HepG2 (cell line): ENCODE measurements around the gene RPS6KA3. TPM values are rescaled to one million over a fixed set of nuclear protein-coding genes. Genes with fewer than 3 reads are reported as not detected.

Experiments
- ATAC-seq: fragments of 200-7000 bp; cut with Tn5 transposase; 3 replicates; pipeline ENCODE4 v1.9.1; 2020; ENCODE audit warnings: mild to moderate bottlenecking, moderate library complexity
- BruUV-seq: library from RNA; stranded (reverse); fragments of 400-500 nt; replicated peaks from 2 replicates; lab custom pipeline; 2021; lab: Mats Ljungman, UMichigan
- CTCF ChIA-PET: fragments of 300-600 bp; formaldehyde crosslinking; extraction: SDS; loops from one replicate; lab custom pipeline; 2021; ENCODE audit warnings: low total read pairs, inconsistent platforms, low intra/inter-chr PET ratio; lab: Yijun Ruan, JAX
- POLR2A ChIA-PET: fragments of 350-600 bp; sonication (Branson Sonifier 250); formaldehyde crosslinking; loops from one replicate; lab custom pipeline; 2020; ENCODE audit warnings: antibody characterized with exemption, inconsistent platforms; lab: Yijun Ruan, JAX
- DNase-seq: peaks from one replicate; pipeline ENCODE4 v3.0.0-alpha.2; 2015; ENCODE audit warnings: low spot score
- FAIRE-seq: peaks from 3 replicates; lab custom pipeline; 2011; peaks lifted over from hg19 to GRCh38; lab: Jason Lieb, UNC
- H2AFZ ChIP-seq: one replicate; pipeline ENCODE4 v1.6.1; 2011; ENCODE audit warnings: low read length, inconsistent platforms
- H3K27ac ChIP-seq: fragments of 300-600 bp; 3 replicates; pipeline ENCODE4 v1.8.0; 2011; ENCODE audit warnings: mixed run types, mild to moderate bottlenecking, mixed read lengths, low read length, inconsistent platforms; ENCODE audit not compliant: insufficient read depth; ENCODE audit errors: extremely low read length
- H3K27me3 ChIP-seq, 2 experiments: fragments of 200-600 bp in 1 of 2; 2 replicates in 1 of 2; 3 replicates in 1 of 2; pipeline versions ENCODE4 v1.6.0 to v1.8.0; 2011; ENCODE audit warnings: low read length in 2 of 2, mild to moderate bottlenecking in 2 of 2, moderate library complexity in 2 of 2, inconsistent platforms in 1 of 2; ENCODE audit not compliant: insufficient read depth in 2 of 2, control insufficient read depth in 1 of 2
- H3K36me3 ChIP-seq, 2 experiments: fragments of 200-600 bp in 1 of 2; replicated peaks in 1 of 2; 2 replicates in 1 of 2; 3 replicates in 1 of 2; pipeline versions ENCODE4 v1.5.1 to v1.8.0; 2011; ENCODE audit warnings: low read length in 2 of 2, inconsistent platforms in 1 of 2; ENCODE audit not compliant: insufficient read depth in 2 of 2, control insufficient read depth in 1 of 2
- H3K4me1 ChIP-seq: 2 replicates; pipeline ENCODE4 v1.5.1; 2012; ENCODE audit warnings: low read length, inconsistent platforms; ENCODE audit not compliant: insufficient read depth
- H3K4me2 ChIP-seq: 2 replicates; pipeline ENCODE4 v1.6.0; 2011; ENCODE audit warnings: low read depth, low read length, inconsistent platforms
- H3K4me3 ChIP-seq, 3 experiments: fragments of 200-600 bp in 1 of 3; sonication (generic), shearing (Covaris generic) in 1 of 3; replicated peaks in 1 of 3; 2 replicates each; pipeline ENCODE4 v1.5.1; 2011 to 2016; ENCODE audit warnings: low read length in 3 of 3, inconsistent platforms in 2 of 3, low read depth in 2 of 3, mild to moderate bottlenecking in 2 of 3, control low read depth in 1 of 3, mixed read lengths in 1 of 3; ENCODE audit not compliant: insufficient read depth in 1 of 3
- H3K79me2 ChIP-seq: one replicate; pipeline ENCODE4 v1.6.1; 2011; ENCODE audit warnings: low read length, inconsistent platforms; ENCODE audit not compliant: insufficient read depth
- H3K9ac ChIP-seq: 2 replicates; pipeline ENCODE4 v1.6.0; 2011; ENCODE audit warnings: mild to moderate bottlenecking, low read depth, low read length, inconsistent platforms; ENCODE audit not compliant: insufficient read depth
- H3K9me3 ChIP-seq: 2 replicates; pipeline ENCODE4 v1.5.1; 2012; ENCODE audit warnings: mild to moderate bottlenecking, low read length
- H4K20me1 ChIP-seq: 2 replicates; pipeline ENCODE4 v1.6.0; 2011; ENCODE audit warnings: inconsistent platforms, mild to moderate bottlenecking, low read length, moderate library complexity; ENCODE audit not compliant: insufficient read depth
- CCAR2 ChIP-seq: fragments of 200-400 bp; formaldehyde crosslinking; optimal IDR thresholded peaks from 2 replicates; pipeline ENCODE3; 2018; ENCODE audit warnings: low read depth, mild to moderate bottlenecking, low read length, moderate library complexity
- HDAC6 ChIP-seq: fragments of 200-600 bp; sonication (generic); IDR thresholded peaks from 2 replicates; pipeline ENCODE4 v1.7.0; 2017; ENCODE audit warnings: mild to moderate bottlenecking, antibody characterized with exemption, low read length, low read depth
- IRX3 ChIP-seq: sonication (generic); formaldehyde crosslinking; IDR thresholded peaks from 2 replicates; pipeline ENCODE4 v1.8.1; 2023; ENCODE audit warnings: mild to moderate bottlenecking, low read depth, missing genetic modification reagents, borderline replicate concordance
- MTF1 ChIP-seq: sonication (generic); formaldehyde crosslinking; IDR thresholded peaks from 2 replicates; pipeline ENCODE4 v1.5.0; 2020; ENCODE audit warnings: missing genetic modification reagents
- POLR2A ChIP-seq, 2 experiments: IDR thresholded peaks; 2 replicates each; pipeline ENCODE4 v1.6.1; 2011; ENCODE audit warnings: low read depth in 2 of 2, low read length in 2 of 2, mild to moderate bottlenecking in 1 of 2, moderate library complexity in 1 of 2; ENCODE audit not compliant: insufficient read depth in 1 of 2
- PTBP1 ChIP-seq: fragments of 200-400 bp; formaldehyde crosslinking; IDR thresholded peaks from 2 replicates; pipeline ENCODE4 v1.6.1; 2018; ENCODE audit warnings: low read length, low read depth; ENCODE audit not compliant: poor library complexity, severe bottlenecking
- U2AF2 ChIP-seq: fragments of 200-400 bp; formaldehyde crosslinking; IDR thresholded peaks from 2 replicates; pipeline ENCODE4 v1.6.1; 2017; ENCODE audit warnings: low read depth, mild to moderate bottlenecking, low read length
- ZNF143 ChIP-seq: sonication (generic); formaldehyde crosslinking; IDR thresholded peaks from 2 replicates; pipeline ENCODE4 v1.4.0; 2020; ENCODE audit warnings: missing genetic modification reagents
- WGBS: methylation state at CpG from one replicate; pipeline ENCODE4 v1.1.6; 2017; ENCODE audit warnings: low lambda C conversion rate; 5-methylcytosine and 5-hydroxymethylcytosine counted together
- in situ Hi-C: cut with HindIII; loops from 2 replicates; pipeline ENCODE4 v1.10.0; 2017; ENCODE audit warnings: low pct_unique_long_range_greater_than_20kb; ENCODE audit not compliant: extremely low pct_ligation_motif_present
- intact Hi-C: fragments of 100-400 bp; cut with micrococcal nuclease; formaldehyde crosslinking; loops from one replicate; pipeline ENCODE4 v1.10.0; 2022; ENCODE audit not compliant: unreplicated experiment
- polyA plus RNA-seq, 8 experiments: library from polyadenylated mRNA; depleted of rRNA in 3 of 8; stranded (reverse) in 7 of 8; unstranded in 1 of 8; fragments of >200 nt; fragmentation: Illumina TruSeq in 4 of 8; extraction: Trizol in 4 of 8; gene quantifications; 2 replicates each; pipeline versions ENCODE4 v1.2.1 to v1.2.3, GENCODE V29; 2011 to 2016; ENCODE audit warnings: low read depth in 4 of 8, missing spikeins in 1 of 8, mixed read lengths in 1 of 8; ENCODE audit not compliant: insufficient read depth in 1 of 8
- total RNA-seq, 5 experiments: library from RNA; depleted of rRNA; stranded (reverse); fragments of >200 nt; fragmentation: Illumina TruSeq; extraction: Trizol; gene quantifications; 2 replicates each; pipeline ENCODE4 v1.2.3, GENCODE V29; 2016; ENCODE audit warnings: low read depth in 1 of 5
- TF ChIP-seq, protein P1 (sequence below): sonication (generic); formaldehyde crosslinking; IDR thresholded peaks from 2 replicates; pipeline ENCODE4 v1.4.0; 2020; ENCODE audit warnings: missing genetic modification reagents
- TF ChIP-seq, protein P2 (sequence below): sonication (generic); formaldehyde crosslinking; conservative IDR thresholded peaks from 2 replicates; pipeline ENCODE4 v1.4.0; 2020; ENCODE audit warnings: mild to moderate bottlenecking, missing genetic modification reagents, moderate library complexity
- TF ChIP-seq, protein P3 (sequence below): sonication (generic); formaldehyde crosslinking; IDR thresholded peaks from 2 replicates; pipeline ENCODE4 v1.5.1; 2020; ENCODE audit warnings: missing genetic modification reagents, mild to moderate bottlenecking, borderline replicate concordance
- TF ChIP-seq, protein P4 (sequence below): IDR thresholded peaks from 2 replicates; pipeline ENCODE4 v1.4.0; 2020; ENCODE audit warnings: mild to moderate bottlenecking, missing genetic modification reagents

The RPS6KA3 gene
- total and polyA plus RNA-seq, 2 of the 13 experiments (the other 11 are each of a cell fraction or from before 2014, with no cell fraction given): 314 to 357 TPM

DNA sequence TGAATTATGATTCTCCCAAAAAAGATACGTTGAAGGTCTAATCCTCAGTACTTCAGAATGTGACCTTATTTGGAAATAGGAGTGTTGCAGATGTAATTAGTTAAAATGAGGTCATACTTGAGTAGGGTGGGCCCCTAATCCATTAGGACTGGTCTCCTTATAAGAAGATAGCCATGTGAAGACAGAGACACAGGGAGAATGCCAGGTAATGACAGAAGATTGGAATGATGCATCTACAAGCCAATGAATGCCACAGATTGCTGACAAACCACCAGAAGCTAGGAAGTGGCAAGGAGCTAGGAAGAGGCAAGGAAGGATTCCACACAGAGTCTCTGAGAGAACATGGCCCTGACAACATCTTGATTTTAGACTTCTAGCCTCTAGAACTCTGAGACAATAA, 7.4 kb upstream of the RPS6KA3 start:
- BruUV-seq: no TSS peak
- WGBS: 100% methylated on average over 1 of the region's 1 CpG
- H3K4me3 ChIP-seq: no peak overlapping the region
- no peak for TF ChIP-seq PTBP1
- TF ChIP-seq, protein P1, sequence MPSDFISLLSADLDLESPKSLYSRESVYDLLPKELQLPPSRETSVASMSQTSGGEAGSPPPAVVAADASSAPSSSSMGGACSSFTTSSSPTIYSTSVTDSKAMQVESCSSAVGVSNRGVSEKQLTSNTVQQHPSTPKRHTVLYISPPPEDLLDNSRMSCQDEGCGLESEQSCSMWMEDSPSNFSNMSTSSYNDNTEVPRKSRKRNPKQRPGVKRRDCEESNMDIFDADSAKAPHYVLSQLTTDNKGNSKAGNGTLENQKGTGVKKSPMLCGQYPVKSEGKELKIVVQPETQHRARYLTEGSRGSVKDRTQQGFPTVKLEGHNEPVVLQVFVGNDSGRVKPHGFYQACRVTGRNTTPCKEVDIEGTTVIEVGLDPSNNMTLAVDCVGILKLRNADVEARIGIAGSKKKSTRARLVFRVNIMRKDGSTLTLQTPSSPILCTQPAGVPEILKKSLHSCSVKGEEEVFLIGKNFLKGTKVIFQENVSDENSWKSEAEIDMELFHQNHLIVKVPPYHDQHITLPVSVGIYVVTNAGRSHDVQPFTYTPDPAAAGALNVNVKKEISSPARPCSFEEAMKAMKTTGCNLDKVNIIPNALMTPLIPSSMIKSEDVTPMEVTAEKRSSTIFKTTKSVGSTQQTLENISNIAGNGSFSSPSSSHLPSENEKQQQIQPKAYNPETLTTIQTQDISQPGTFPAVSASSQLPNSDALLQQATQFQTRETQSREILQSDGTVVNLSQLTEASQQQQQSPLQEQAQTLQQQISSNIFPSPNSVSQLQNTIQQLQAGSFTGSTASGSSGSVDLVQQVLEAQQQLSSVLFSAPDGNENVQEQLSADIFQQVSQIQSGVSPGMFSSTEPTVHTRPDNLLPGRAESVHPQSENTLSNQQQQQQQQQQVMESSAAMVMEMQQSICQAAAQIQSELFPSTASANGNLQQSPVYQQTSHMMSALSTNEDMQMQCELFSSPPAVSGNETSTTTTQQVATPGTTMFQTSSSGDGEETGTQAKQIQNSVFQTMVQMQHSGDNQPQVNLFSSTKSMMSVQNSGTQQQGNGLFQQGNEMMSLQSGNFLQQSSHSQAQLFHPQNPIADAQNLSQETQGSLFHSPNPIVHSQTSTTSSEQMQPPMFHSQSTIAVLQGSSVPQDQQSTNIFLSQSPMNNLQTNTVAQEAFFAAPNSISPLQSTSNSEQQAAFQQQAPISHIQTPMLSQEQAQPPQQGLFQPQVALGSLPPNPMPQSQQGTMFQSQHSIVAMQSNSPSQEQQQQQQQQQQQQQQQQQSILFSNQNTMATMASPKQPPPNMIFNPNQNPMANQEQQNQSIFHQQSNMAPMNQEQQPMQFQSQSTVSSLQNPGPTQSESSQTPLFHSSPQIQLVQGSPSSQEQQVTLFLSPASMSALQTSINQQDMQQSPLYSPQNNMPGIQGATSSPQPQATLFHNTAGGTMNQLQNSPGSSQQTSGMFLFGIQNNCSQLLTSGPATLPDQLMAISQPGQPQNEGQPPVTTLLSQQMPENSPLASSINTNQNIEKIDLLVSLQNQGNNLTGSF (CRISPR knock-in tag): no peak
- no peak for TF ChIP-seq HDAC6
- TF ChIP-seq CCAR2: no peak
- TF ChIP-seq MTF1: no peak
- TF ChIP-seq, protein P2, sequence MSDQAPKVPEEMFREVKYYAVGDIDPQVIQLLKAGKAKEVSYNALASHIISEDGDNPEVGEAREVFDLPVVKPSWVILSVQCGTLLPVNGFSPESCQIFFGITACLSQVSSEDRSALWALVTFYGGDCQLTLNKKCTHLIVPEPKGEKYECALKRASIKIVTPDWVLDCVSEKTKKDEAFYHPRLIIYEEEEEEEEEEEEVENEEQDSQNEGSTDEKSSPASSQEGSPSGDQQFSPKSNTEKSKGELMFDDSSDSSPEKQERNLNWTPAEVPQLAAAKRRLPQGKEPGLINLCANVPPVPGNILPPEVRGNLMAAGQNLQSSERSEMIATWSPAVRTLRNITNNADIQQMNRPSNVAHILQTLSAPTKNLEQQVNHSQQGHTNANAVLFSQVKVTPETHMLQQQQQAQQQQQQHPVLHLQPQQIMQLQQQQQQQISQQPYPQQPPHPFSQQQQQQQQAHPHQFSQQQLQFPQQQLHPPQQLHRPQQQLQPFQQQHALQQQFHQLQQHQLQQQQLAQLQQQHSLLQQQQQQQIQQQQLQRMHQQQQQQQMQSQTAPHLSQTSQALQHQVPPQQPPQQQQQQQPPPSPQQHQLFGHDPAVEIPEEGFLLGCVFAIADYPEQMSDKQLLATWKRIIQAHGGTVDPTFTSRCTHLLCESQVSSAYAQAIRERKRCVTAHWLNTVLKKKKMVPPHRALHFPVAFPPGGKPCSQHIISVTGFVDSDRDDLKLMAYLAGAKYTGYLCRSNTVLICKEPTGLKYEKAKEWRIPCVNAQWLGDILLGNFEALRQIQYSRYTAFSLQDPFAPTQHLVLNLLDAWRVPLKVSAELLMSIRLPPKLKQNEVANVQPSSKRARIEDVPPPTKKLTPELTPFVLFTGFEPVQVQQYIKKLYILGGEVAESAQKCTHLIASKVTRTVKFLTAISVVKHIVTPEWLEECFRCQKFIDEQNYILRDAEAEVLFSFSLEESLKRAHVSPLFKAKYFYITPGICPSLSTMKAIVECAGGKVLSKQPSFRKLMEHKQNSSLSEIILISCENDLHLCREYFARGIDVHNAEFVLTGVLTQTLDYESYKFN (CRISPR knock-in tag): no peak
- no peak for TF ChIP-seq U2AF2
- TF ChIP-seq, protein P3, sequence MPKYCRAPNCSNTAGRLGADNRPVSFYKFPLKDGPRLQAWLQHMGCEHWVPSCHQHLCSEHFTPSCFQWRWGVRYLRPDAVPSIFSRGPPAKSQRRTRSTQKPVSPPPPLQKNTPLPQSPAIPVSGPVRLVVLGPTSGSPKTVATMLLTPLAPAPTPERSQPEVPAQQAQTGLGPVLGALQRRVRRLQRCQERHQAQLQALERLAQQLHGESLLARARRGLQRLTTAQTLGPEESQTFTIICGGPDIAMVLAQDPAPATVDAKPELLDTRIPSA (CRISPR knock-in tag): no peak
- no peak for TF ChIP-seq ZNF143
- TF ChIP-seq, protein P4, sequence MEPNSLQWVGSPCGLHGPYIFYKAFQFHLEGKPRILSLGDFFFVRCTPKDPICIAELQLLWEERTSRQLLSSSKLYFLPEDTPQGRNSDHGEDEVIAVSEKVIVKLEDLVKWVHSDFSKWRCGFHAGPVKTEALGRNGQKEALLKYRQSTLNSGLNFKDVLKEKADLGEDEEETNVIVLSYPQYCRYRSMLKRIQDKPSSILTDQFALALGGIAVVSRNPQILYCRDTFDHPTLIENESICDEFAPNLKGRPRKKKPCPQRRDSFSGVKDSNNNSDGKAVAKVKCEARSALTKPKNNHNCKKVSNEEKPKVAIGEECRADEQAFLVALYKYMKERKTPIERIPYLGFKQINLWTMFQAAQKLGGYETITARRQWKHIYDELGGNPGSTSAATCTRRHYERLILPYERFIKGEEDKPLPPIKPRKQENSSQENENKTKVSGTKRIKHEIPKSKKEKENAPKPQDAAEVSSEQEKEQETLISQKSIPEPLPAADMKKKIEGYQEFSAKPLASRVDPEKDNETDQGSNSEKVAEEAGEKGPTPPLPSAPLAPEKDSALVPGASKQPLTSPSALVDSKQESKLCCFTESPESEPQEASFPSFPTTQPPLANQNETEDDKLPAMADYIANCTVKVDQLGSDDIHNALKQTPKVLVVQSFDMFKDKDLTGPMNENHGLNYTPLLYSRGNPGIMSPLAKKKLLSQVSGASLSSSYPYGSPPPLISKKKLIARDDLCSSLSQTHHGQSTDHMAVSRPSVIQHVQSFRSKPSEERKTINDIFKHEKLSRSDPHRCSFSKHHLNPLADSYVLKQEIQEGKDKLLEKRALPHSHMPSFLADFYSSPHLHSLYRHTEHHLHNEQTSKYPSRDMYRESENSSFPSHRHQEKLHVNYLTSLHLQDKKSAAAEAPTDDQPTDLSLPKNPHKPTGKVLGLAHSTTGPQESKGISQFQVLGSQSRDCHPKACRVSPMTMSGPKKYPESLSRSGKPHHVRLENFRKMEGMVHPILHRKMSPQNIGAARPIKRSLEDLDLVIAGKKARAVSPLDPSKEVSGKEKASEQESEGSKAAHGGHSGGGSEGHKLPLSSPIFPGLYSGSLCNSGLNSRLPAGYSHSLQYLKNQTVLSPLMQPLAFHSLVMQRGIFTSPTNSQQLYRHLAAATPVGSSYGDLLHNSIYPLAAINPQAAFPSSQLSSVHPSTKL: no peak
- no peak for TF ChIP-seq POLR2A (IDR thresholded peaks at IDR 0.05; ENCODE audit: insufficient read depth in 1 of 2, low read depth in 2 of 2, low read length in 2 of 2)
- no peak for TF ChIP-seq IRX3

More for the DNA sequence above, 7.4 kb upstream of the RPS6KA3 start:
- H3K27ac ChIP-seq: no peak overlapping the region
- H3K79me2 ChIP-seq: no peaks in the 10 kb centered on the region
- CTCF ChIA-PET: no interaction called here
- no peak for ATAC-seq
- no peaks in the 10 kb centered on the region for H3K27me3 ChIP-seq
- H2AFZ ChIP-seq: no peak overlapping the region
- H3K4me1 ChIP-seq: peaks cover 45% of the 10 kb centered on the region
- H3K9me3 ChIP-seq: no peaks in the 10 kb centered on the region
- POLR2A ChIA-PET: no interaction called here
- DNase-seq: no peak
- no peak overlapping the region for H3K4me2 ChIP-seq
- intact Hi-C loops: no loop called here
- H3K36me3 ChIP-seq: no peaks in the 10 kb centered on the region
- in situ Hi-C loops: no loop called here
- H3K9ac ChIP-seq: no peak overlapping the region
- no peaks in the 10 kb centered on the region for H4K20me1 ChIP-seq
- no peak for FAIRE-seq
